Esophagus (tissue), 2 donors: Measurements from ENCODE around the gene FUBP3. TPM values are rescaled to one million over a fixed set of nuclear protein-coding genes. Genes with fewer than 3 reads are reported as not detected.

Experiments used
- H3K27ac ChIP-seq, 2 donors: one replicate each; pipeline ENCODE4 v1.5.1; 2013; ENCODE audit warnings: low read depth in 2 of 2, mild to moderate bottlenecking in 2 of 2, inconsistent platforms in 1 of 2, low read length in 1 of 2, moderate library complexity in 1 of 2
- H3K27me3 ChIP-seq, 2 donors: one replicate each; pipeline ENCODE4 v1.6.1; 2013; ENCODE audit warnings: low read length in 2 of 2, control low read depth in 1 of 2, mild to moderate bottlenecking in 1 of 2; ENCODE audit not compliant: insufficient read depth in 2 of 2, control insufficient read depth in 1 of 2
- H3K36me3 ChIP-seq, 2 donors: one replicate each; pipeline ENCODE4 v1.6.1; 2013; ENCODE audit warnings: low read length in 1 of 2; ENCODE audit not compliant: control insufficient read depth in 2 of 2, insufficient read depth in 2 of 2
- H3K4me1 ChIP-seq, 2 donors: one replicate each; pipeline ENCODE4 v1.6.1; 2013; ENCODE audit warnings: low read length in 1 of 2; ENCODE audit not compliant: control insufficient read depth in 2 of 2, insufficient read depth in 2 of 2
- H3K4me3 ChIP-seq, 2 donors: one replicate each; pipeline ENCODE4 v1.5.1; 2013; ENCODE audit warnings: low read length in 2 of 2, mild to moderate bottlenecking in 2 of 2, low read depth in 1 of 2, moderate library complexity in 1 of 2
- H3K9me3 ChIP-seq, 2 donors: one replicate each; pipeline ENCODE4 v1.6.1; 2013; ENCODE audit warnings: mild to moderate bottlenecking in 2 of 2, low read depth in 1 of 2, low read length in 1 of 2, moderate library complexity in 1 of 2; ENCODE audit not compliant: control insufficient read depth in 2 of 2, insufficient read depth in 1 of 2
- WGBS, 2 donors: extraction: QIAGEN DNeasy Blood & Tissue Kit; methylation state at CpG; one replicate each; pipeline ENCODE4 v1.1.7; 2013; 5-methylcytosine and 5-hydroxymethylcytosine counted together
- polyA plus RNA-seq, 2 donors: library from polyadenylated mRNA; stranded (reverse); fragments of 200-250 nt; gene quantifications; one replicate each; pipeline ENCODE4 v1.2.3, GENCODE V29; 2013
- donor health status: healthy with polysubstance abuse.
- donor health status: Bipolar disorder and iron deficiency.

Gene FUBP3
- polyA plus RNA-seq, 2 donors, result 11.3 to 23.1 TPM

DNA sequence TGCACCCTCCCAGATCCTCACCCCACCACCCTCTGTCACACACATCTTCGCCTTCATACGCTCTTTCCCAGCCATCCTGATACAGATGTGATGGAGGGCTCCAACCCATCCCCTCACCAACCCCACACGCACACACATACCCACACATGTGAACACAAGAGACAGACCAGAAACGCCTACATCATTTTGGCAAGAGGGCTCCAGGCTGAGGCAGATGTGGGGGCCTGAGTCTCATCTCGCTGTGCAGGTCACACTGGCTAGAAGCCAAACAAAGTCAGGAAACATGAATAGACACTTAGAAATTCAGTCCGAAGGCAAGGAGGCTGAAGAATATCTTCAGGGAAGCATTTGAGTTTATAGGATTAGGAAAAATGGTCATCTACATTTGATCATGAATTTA, 91.3 kb downstream of the FUBP3 start:
- Histone ChIP-seq H3K36me3 (no peaks in the 10 kb centered on the region), H3K9me3 (no peaks in the 10 kb centered on the region), H3K4me3 (no peak overlapping the region), H3K27me3 (peaks cover 0 to 16% of the 10 kb centered on the region in 2 donors), H3K27ac (no peak overlapping the region), H3K4me1 (peaks cover 1 to 4% of the 10 kb centered on the region in 2 donors)
- WGBS, 2 donors, result 73 to 84% methylated on average over 6 of the region's 6 CpGs

DNA sequence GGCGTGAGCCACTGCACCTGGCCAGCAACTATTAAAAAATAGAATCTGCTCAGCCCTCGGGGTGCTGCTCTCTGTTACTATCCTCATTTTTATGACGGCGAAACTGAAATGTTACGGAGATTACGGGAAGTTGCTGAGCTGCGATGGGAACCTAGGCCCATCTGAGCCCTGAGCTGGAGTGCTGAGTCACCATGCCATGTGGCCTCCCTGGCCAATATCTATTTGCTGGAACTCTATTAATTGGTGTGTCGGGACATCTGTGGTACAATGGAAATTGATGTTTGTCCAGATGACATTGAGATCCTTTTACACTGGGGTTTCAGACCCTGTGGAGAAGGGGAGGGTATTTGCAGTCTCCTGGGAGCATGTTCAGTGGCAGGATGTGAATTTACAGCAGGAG, 93.1 kb downstream of the FUBP3 start:
- Histone ChIP-seq H3K27ac (no peak overlapping the region), H3K27me3 (peaks cover 0 to 1% of the 10 kb centered on the region in 2 donors), H3K9me3 (no peaks in the 10 kb centered on the region), H3K4me3 (no peak overlapping the region), H3K4me1 (no peaks in the 10 kb centered on the region), H3K36me3 (no peaks in the 10 kb centered on the region)
- 86 to 89% methylated on average over 8 of the region's 8 CpGs for WGBS, 2 donors

DNA sequence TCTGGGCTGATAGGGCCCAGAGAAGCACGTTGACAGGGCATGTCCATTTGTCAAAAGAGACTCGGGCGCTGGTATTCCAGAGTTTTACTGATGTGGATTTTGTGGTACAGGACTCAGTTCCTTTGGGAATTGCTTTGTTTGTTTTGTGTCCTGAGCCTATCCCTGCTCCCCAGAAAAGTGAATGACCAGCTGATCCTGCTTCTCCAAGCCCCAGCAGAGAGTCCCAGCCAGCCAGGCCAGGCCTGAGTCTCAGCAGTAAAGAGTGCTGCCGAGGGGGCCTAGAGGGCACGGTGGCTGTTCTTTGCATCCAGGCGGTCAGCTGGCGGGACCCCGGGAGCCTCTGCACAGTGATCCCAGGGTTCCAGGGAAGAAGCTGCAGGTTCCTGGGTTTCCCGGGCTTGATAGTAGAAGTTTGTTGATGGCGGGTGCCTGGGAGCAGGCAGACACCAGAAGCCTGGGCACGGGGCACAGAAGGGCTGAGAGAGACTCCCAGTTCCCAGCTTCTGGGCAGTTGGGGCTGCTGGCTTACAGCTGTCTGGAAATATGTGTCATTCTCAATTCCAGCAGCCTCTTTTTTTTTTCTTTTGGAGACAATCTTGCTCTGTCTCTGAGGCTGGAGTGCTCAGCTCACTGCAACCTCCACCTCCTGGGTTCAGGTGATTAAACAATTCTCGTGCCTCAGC, 93.7 kb downstream of the FUBP3 start:
- H3K27me3 ChIP-seq, result no peaks in the 10 kb centered on the region
- no peak overlapping the region for H3K27ac ChIP-seq
- H3K4me3 ChIP-seq, result no peak overlapping the region
- WGBS, 2 donors, result 84% methylated on average over 12 of the region's 12 CpGs
- H3K36me3 ChIP-seq, result no peaks in the 10 kb centered on the region
- H3K9me3 ChIP-seq, result no peaks in the 10 kb centered on the region
- no peaks in the 10 kb centered on the region for H3K4me1 ChIP-seq

DNA sequence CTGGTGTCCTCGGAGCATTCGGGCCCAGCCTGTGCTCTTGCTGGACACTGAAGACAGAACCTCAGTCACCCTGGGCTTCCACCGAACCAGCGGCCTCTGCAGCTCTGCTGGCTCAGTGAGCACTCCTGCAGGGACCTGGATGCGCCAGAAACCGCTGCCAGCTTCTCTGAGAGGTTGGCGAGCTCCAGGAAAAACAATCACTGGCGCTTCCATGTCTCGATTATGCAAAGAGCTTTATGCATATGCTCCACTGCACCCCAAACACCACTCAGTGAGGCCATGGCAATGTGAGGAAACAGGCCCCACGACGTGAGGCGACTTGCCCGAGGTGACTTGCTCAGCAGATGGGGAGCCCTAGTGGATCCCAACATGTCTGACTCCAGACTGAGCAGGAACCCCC, 96.0 kb downstream of the FUBP3 start:
- Histone ChIP-seq H3K4me3 (no peak overlapping the region), H3K9me3 (no peaks in the 10 kb centered on the region), H3K27ac (no peak overlapping the region), H3K4me1 (no peaks in the 10 kb centered on the region), H3K27me3 (no peaks in the 10 kb centered on the region), H3K36me3 (no peaks in the 10 kb centered on the region)
- WGBS, 2 donors, result 64 to 66% methylated on average over 13 of the region's 13 CpGs

DNA sequence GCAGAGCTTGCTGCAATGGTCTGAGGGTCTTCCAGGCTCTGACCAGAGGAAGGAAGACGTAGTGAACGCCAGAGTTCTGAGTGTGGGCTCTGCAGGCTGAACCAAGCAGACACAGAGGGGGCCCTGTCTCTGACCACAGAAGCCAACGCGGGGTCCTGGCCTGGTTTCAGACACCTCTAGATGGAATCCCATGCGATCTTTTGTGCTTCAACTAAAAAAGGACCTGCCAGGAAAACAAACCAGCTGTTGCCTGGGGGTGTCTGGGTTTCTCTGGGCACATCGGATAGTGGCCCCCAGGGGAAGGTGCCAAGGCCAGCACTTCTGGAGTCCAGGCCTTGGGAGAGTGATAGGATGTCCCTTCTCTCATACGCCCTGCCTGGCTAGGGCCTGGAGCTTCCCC, 97.9 kb downstream of the FUBP3 start:
- Histone ChIP-seq H3K27me3 (no peaks in the 10 kb centered on the region), H3K9me3 (no peaks in the 10 kb centered on the region), H3K4me1 (peaks cover 9 to 11% of the 10 kb centered on the region in 2 donors), H3K4me3 (no peak overlapping the region), H3K36me3 (no peaks in the 10 kb centered on the region), H3K27ac (no peak overlapping the region)
- WGBS, 2 donors, result 67 to 73% methylated on average over 7 of the region's 7 CpGs

DNA sequence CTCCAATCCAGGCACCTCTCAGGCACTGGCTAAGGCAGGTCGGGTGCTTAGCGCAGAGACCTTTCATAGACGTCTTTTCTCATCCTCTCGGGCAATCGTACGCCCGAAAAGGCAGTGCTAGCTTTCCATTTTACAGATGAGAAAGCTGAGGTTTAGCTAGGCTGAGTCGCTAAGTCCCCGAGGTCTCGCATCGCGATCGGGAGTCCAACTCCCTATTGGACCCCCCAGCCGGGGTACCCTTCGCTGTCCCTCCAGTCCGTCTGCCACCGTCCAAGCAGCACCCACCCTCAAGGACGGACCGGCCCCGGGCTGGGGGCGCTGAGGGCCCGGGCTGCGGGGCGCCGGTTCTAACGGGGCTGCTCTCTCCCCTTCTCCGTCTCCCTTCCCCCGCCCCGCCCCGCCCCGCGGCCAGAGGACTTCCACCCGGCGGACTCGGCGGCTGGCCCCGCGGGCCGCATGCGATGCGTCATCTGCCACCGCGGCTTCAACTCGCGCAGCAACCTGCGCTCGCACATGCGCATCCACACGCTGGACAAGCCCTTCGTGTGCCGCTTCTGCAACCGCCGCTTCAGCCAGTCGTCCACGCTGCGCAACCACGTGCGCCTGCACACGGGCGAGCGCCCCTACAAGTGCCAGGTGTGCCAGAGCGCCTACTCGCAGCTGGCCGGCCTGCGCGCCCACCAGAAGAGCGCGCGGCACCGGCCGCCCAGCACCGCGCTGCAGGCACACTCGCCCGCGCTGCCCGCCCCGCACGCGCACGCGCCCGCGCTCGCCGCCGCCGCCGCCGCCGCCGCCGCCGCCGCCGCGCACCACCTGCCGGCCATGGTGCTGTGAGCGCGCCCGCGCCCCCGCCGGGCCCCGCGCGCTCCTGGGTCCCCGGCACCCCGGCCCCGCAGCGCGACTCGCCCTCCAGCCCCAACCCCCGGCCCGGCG, 101.7 kb downstream of the FUBP3 start:
- no peaks in the 10 kb centered on the region for H3K27me3 ChIP-seq
- H3K36me3 ChIP-seq, result no peaks in the 10 kb centered on the region
- H3K4me3 ChIP-seq, result peak overlapping the region; percentile 55 to 62
- H3K27ac ChIP-seq, result no peak overlapping the region
- 2 to 4% methylated on average over 64 to 116 of the region's 116 CpGs for WGBS, 2 donors
- H3K9me3 ChIP-seq, result no peaks in the 10 kb centered on the region
- peaks cover 9 to 13% of the 10 kb centered on the region in 2 donors for H3K4me1 ChIP-seq

DNA sequence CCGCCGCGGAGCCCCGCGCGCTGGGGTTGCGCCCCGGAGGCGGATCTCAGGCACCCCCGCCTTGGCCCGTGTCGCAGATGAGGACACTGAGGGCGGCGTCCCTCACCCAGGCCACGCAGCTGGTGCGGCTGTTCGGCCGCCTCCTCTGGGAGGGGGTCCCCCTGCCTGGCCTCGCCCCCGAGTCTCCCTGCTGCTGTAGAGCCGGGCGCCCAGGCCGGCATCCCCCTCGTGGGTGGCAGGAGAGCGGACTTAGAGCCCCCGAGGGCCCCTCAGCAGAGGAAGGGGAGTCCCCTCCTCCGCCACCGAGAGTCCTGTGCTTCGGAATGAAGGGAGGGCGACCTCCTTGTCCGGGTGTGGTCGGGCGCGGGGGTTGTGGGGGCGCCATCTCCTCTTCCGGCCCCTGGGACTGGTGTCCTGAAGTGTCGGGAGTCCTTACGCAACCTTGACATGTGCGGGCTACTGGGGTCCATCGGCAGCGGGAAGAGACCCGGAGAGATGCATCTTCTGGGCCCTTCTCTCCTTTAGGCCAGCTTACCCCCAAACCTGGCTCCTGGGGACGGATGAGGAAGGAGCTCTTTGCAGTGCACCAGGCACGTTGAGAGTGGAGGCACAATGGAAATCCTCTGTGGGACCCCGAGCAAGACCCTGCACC, 102.5 kb downstream of the FUBP3 start:
- 1 to 3% methylated on average over 27 to 45 of the region's 45 CpGs for WGBS, 2 donors
- Histone ChIP-seq H3K4me3 (peak overlapping the region; percentile 47 to 55), H3K36me3 (no peaks in the 10 kb centered on the region), H3K9me3 (no peaks in the 10 kb centered on the region), H3K27ac (no peak overlapping the region), H3K27me3 (no peaks in the 10 kb centered on the region), H3K4me1 (peaks cover 9 to 13% of the 10 kb centered on the region in 2 donors)

DNA sequence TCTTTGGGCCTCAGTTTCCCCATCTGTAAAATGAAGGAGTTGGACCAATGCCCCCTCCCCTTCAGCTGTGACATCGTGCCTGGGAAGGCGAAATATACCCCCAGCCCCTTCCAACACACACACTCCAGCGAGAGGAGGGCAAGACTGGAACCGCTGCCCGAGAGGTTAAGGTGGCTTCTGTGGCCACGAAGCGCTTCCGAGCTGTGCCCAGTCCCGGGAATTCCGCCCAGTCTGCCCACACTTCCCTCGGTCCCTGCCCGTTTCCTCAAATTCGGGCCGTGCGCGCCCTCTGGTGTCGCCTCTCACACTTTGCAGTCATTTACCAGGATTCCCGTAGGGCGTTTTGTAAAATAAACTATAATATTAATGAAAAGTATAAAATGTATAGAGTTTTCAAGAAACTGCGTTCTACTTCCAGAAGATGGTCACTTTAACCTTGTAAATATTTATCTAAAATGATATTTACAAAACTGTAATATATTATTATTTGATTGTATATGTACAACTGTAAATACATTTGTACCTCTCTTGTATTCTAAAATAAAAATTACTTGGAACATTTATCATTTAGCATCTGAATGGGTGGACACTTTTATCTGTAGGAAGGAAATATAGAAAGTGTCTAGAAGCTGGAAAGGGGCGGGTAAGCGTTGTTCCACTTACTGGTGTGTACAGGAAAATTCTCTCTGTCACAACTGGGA, 103.2 kb downstream of the FUBP3 start:
- H3K27me3 ChIP-seq, result no peaks in the 10 kb centered on the region
- peaks cover 9 to 13% of the 10 kb centered on the region in 2 donors for H3K4me1 ChIP-seq
- 4 to 5% methylated on average over 18 to 22 of the region's 22 CpGs for WGBS, 2 donors
- peak overlapping the region in 1 of 2 donors; percentile 55 for H3K4me3 ChIP-seq
- H3K27ac ChIP-seq, result no peak overlapping the region
- H3K9me3 ChIP-seq, result no peaks in the 10 kb centered on the region
- H3K36me3 ChIP-seq, result no peaks in the 10 kb centered on the region

DNA sequence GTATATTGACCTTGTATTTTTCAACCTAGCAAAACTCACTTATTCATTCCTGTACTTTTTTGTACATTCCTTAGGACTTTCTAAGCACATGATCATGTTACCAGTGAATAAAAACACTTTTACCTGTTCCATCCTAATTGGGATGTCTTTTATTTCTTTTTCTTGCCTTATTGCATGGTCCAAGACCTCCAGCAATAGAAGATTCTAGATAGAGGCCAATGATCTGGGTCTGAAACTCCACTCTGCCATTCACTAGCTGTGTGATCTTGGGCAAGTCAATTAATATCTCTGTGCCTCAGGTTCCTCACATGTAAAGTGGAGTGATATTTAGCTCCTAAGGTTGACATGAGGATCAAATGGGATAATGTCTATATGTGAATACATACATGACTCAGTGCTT, 105.7 kb downstream of the FUBP3 start:
- peaks cover 9 to 13% of the 10 kb centered on the region in 2 donors for H3K4me1 ChIP-seq
- no peak overlapping the region for H3K4me3 ChIP-seq
- H3K9me3 ChIP-seq, result no peaks in the 10 kb centered on the region
- no peak overlapping the region for H3K27ac ChIP-seq
- H3K36me3 ChIP-seq, result no peaks in the 10 kb centered on the region
- no peaks in the 10 kb centered on the region for H3K27me3 ChIP-seq
